MCF 10A (cell line): Measurements from ENCODE around the gene TASL. TPM values are rescaled to one million over a fixed set of nuclear protein-coding genes. Genes with fewer than 3 reads are reported as not detected.

Experiments used
- BruUV-seq: library from RNA; stranded (reverse); fragments of 400-500 nt; replicated peaks from 2 replicates; lab custom pipeline; 2021; lab: Mats Ljungman, UMichigan
- CTCF ChIA-PET: fragments of 300-600 bp; sonication (Branson Sonifier 250); formaldehyde crosslinking; extraction: SDS; loops from one replicate; lab custom pipeline; 2021; ENCODE audit warnings: antibody characterized with exemption, inconsistent platforms; lab: Yijun Ruan, JAX
- POLR2A ChIA-PET: fragments of 300-600, 350-650 bp; sonication (Branson Sonifier 250); formaldehyde crosslinking; extraction: SDS; loops from one replicate; lab custom pipeline; 2020; ENCODE audit warnings: antibody characterized with exemption, inconsistent platforms; lab: Yijun Ruan, JAX
- DNase-seq: peaks from one replicate; pipeline ENCODE4 v3.0.0-alpha.2; 2018; ENCODE audit not compliant: unreplicated experiment
- H3K27ac Mint-ChIP-seq: one replicate; pipeline ENCODE4 v1.8.0; 2022; ENCODE audit warnings: mild to moderate bottlenecking, low read depth, mixed read lengths; ENCODE audit not compliant: unreplicated experiment
- H3K27me3 Mint-ChIP-seq: one replicate; pipeline ENCODE4 v1.8.0; 2022; ENCODE audit warnings: mixed read lengths; ENCODE audit not compliant: insufficient read depth, unreplicated experiment
- H3K36me3 Mint-ChIP-seq: one replicate; pipeline ENCODE4 v1.8.0; 2022; ENCODE audit warnings: mild to moderate bottlenecking, moderate library complexity, mixed read lengths; ENCODE audit not compliant: insufficient read depth, unreplicated experiment
- H3K4me1 Mint-ChIP-seq: one replicate; pipeline ENCODE4 v1.8.0; 2022; ENCODE audit warnings: mixed read lengths; ENCODE audit not compliant: insufficient read depth, unreplicated experiment
- H3K4me3 Mint-ChIP-seq: one replicate; pipeline ENCODE4 v1.8.0; 2022; ENCODE audit warnings: mild to moderate bottlenecking, moderate library complexity, mixed read lengths; ENCODE audit not compliant: unreplicated experiment
- H3K9me3 Mint-ChIP-seq: one replicate; pipeline ENCODE4 v1.8.0; 2022; ENCODE audit warnings: mixed read lengths; ENCODE audit not compliant: unreplicated experiment
- CTCF ChIP-seq: fragments of 200-600 bp; IDR thresholded peaks from one replicate; pipeline ENCODE4 v1.8.0; 2022; ENCODE audit warnings: antibody characterized with exemption, mild to moderate bottlenecking; ENCODE audit not compliant: unreplicated experiment
- intact Hi-C: fragments of 100-400 bp; cut with micrococcal nuclease; formaldehyde crosslinking; loops from 2 replicates; pipeline ENCODE4 v1.14.1; 2022
- total RNA-seq: library from RNA; stranded (reverse); gene quantifications from 2 replicates; pipeline ENCODE4 v1.2.3, GENCODE V29; 2022

Gene TASL
- total RNA-seq, 1 experiment from 2014 or later = not detected

DNA sequence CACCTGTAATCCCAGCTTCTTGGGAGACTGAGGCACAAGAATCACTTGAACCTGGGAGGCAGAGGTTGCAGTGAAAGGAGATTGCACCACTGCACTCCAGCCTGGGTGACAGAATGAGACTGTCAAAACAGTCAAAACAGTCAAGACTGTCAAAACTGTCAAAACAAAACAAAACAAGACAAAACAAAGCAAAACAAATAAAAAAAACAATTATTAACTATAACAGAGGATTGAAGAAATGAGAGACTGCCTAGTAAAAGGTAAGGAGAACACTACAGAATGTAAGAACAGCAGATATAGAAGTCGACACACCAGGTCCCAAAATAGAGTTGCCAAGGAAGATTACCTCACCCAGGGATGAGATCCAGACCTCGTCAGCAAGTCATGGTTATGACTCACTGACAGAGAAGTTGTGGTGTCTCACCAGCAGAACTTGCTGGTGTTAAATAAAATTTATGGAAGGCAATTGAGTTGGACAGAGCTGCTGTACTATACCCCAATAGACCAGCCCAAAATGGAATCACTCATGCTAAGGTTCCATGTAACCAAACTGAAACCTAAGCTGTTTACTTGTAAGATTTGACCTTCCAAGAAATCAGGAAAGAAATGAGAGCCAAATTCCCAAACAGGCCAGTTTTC, 43.5 kb upstream of the TASL start:
- ChIA-PET CTCF (interaction anchor here (0.9 to 1.0 kb wide), 2 partner anchors 8 to 99 kb away, joined by 3 read pairs; no protein-coding TSS in a partner anchor), POLR2A (interaction anchor here (0.7 kb wide), 1 partner anchor 12 kb away, joined by 4 read pairs; no protein-coding TSS in a partner anchor)
- no peak overlapping the region for H3K4me3 Mint-ChIP-seq
- H3K4me1 Mint-ChIP-seq = peaks cover 13% of the 10 kb centered on the region
- no TSS peak for BruUV-seq
- peak; percentile 78 for DNase-seq
- H3K9me3 Mint-ChIP-seq = peaks cover 5% of the 10 kb centered on the region
- no peaks in the 10 kb centered on the region for H3K27me3 Mint-ChIP-seq
- H3K36me3 Mint-ChIP-seq = no peaks in the 10 kb centered on the region
- TF ChIP-seq CTCF = no peak
- peak overlapping the region; percentile 86 for H3K27ac Mint-ChIP-seq
- intact Hi-C loops = no loop called here

DNA sequence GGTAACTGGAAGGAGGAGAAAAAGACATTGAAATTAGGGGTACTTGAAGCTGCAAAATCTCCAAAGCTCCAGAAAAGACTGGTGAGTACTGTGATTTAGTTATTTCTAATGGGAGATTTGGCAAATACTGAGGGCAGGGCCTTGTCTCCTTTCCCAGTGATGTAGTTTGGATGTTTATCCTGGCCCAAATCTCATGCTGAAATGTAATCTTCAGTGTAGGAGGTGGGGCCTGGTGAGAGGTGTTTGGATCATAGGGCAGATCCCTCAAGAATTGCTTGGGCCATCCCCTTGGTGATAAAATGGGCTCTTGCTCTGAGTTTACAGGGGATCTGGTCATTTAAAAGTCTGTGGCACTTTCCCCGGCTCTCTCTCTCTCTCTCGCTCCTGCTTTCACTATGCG, 42.6 kb upstream of the TASL start:
- intact Hi-C loops = no loop called here

GRCh38 chrX:30618160-30618765, 40.7 kb upstream of the TASL start:
- DNase-seq = no peak
- POLR2A ChIA-PET = no interaction called here
- CTCF ChIA-PET = interaction anchor here (0.6 to 1.5 kb wide), 3 partner anchors 48 to 251 kb away, joined by 3 read pairs; no protein-coding TSS in a partner anchor
- intact Hi-C loops = loop anchor here (1.0 kb wide), 1 partner anchor 48 kb away; no protein-coding TSS in a partner anchor
- Mint-ChIP-seq H3K4me1 (peaks cover 13% of the 10 kb centered on the region), H3K27me3 (no peaks in the 10 kb centered on the region), H3K9me3 (peaks cover 1% of the 10 kb centered on the region), H3K4me3 (no peak overlapping the region), H3K36me3 (no peaks in the 10 kb centered on the region), H3K27ac (no peak overlapping the region)
- no TSS peak for BruUV-seq
- no peak for TF ChIP-seq CTCF

More for the DNA sequence above, 42.6 kb upstream of the TASL start:
- H3K4me1 Mint-ChIP-seq = peaks cover 13% of the 10 kb centered on the region
- no peak overlapping the region for H3K27ac Mint-ChIP-seq
- ChIA-PET POLR2A (no interaction called here), CTCF (interaction anchor here (1.0 to 1.5 kb wide), 2 partner anchors 50 to 100 kb away, joined by 3 read pairs; no protein-coding TSS in a partner anchor)
- peak; percentile 13 for DNase-seq
- no peaks in the 10 kb centered on the region for H3K27me3 Mint-ChIP-seq
- no peaks in the 10 kb centered on the region for H3K36me3 Mint-ChIP-seq
- peaks cover 5% of the 10 kb centered on the region for H3K9me3 Mint-ChIP-seq
- TF ChIP-seq CTCF = no peak
- no TSS peak for BruUV-seq
- no peak overlapping the region for H3K4me3 Mint-ChIP-seq

GRCh38 chrX:30615229-30615628, 37.7 kb upstream of the TASL start:
- peaks cover 2% of the 10 kb centered on the region for H3K4me1 Mint-ChIP-seq
- no peaks in the 10 kb centered on the region for H3K9me3 Mint-ChIP-seq
- DNase-seq = peak; percentile 35
- no peaks in the 10 kb centered on the region for H3K27me3 Mint-ChIP-seq
- intact Hi-C loops = no loop called here
- no TSS peak for BruUV-seq
- CTCF ChIA-PET = no interaction called here
- TF ChIP-seq CTCF = no peak
- H3K27ac Mint-ChIP-seq = no peak overlapping the region
- H3K36me3 Mint-ChIP-seq = no peaks in the 10 kb centered on the region
- POLR2A ChIA-PET = interaction anchor here (0.6 kb wide), 1 partner anchor 67 kb away, joined by 3 read pairs; no protein-coding TSS in a partner anchor
- H3K4me3 Mint-ChIP-seq = no peak overlapping the region
